HG03196 (cell line): ENCODE data around the gene CACYBP.

Experiments used
- ATAC-seq: cut with Tn5 transposase; IDR thresholded peaks from one replicate; pipeline ENCODE4 v1.9.1; 2021; ENCODE audit not compliant: unreplicated experiment

The CACYBP gene

DNA sequence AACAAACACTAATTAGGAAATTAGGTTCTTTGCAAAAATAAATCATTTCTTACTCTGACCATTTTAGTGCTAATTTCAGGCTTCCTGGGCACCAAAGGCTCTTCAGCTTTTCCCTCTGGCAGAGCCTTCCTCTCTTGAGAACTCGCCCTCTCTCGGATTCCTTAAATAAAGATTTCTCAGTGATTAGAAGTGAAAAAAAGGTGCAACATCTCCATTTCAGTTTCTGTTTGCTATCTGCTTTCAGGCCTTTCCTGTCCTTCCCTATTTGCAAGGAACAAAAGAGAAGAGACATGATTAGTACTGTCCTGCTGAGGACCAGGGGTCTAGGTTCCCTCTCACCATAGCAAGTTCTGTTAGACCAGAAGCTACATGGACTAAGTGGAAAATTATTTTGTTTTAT lies 27.8 kb upstream of the CACYBP start:
- no peak for ATAC-seq

DNA sequence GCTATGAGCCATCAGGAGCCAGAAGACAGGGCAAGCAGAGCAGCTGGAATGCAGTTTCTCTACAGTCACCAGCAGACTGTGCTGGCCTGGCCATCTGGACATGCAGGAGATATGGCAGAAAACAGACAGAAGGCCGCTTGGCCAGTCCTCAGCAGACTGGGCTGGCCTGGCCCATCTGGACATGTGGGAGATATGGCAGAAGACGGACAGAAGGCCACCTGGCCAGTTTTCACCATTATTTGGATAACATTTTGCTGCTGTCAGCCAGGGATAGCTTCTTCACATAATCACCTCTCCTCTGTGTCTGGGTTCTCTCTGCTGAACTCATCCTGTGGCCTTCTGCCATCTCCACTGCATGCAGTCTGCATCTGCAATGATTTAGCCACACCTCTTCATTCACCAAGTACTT lies 25.0 kb upstream of the CACYBP start:
- ATAC-seq, result no peak

DNA sequence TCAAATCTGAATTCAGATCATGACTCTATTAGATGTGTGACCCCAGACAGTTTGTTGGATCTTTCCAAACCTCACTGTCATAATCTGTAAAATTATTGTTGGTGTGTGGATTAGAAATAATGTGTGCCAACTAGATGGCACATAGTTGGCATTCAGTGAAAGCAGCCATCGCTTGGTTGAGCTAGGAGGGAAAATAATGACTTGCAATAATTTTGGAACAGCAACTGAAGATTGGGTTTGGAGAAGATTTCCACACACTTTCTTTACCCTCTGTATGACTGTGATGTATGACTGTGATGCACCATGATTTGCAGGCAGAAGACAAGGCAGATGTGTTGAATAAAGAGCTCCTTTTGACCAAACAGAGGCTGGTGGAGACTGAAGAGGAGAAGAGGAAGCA lies 24.0 kb upstream of the CACYBP start:
- no peak for ATAC-seq

DNA sequence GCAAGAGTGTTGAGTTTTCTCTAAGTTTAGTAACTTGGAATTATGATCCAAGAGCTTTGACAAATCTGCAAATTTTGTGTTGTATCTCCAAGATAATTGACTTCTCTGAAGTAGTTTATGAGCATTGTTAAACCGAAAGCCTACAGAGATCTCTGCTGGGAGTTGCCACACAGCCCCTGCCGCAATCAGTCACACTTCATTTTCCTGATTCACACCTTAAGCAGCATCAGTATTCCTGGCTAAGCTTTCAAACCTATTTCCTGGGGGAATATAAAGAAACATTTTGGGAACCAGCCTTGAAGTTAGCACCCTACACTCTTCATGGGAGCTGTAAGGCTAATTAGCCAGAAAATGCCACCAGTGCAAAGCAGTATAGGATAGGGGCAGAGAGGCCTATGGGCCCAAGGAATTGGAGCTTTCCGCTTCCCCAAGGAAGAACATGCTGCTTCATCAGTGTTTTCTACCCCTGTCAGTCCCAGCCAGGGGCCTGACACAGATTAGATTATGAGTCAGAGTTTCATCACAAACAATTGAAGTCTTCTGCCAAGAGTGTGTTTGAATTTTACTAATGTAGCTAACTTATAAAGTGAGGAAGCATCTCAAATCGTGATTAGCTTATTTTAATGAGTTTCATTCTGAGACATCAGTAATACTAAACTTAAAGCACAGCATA lies 23.2 kb upstream of the CACYBP start:
- ATAC-seq, result no peak

DNA sequence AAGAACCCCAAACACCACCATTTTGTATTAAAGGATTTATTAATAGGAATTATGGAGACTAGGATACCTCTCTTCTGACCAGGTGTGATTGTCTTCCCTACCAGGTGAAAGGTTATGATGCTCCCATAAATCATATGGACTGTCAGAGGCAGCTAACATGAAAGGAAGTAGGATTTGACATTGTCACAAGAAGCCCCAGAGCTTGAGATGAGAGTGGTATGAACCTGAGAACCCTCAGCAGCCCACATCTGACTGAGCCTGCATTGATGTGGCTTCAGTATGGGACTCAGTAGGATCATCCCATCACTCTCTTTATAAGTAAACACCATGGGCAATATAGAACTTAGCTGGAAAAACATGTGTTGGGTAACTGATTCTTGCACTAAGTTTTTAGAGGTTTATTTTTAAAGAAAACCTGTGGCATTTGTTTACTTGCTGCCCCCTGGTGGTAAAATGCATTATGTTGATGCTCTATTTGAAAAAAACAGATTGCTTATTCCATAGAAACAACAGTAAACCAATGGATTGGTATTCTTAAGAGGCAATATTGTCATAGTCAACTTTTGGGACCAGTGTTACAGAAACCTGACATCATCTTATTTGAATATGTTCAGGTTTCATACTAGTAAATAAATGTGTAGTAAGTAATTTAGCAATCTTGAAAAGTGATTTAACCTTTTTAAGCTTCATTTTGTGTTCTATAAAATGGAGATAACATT lies 16.6 kb upstream of the CACYBP start:
- ATAC-seq, result no peak

DNA sequence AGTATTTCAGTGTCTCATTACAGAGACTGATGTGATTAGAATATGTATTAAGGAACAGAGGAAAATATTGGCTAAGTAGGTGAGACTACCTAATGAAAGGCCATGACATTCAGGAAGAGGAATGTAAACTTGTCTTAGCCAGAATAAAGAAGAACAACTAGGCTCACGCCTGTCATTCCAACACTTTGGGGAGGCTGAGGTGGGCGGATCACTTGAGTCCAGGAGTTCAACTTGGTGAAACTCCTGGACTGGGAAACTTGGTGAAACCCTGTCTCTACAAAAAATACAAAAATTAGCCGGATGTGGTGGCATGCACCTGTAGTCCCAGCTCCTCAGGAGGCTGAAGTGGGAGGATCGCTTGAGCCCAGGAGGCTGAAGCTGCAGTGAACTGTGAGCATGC lies 14.8 kb upstream of the CACYBP start:
- no peak for ATAC-seq

DNA sequence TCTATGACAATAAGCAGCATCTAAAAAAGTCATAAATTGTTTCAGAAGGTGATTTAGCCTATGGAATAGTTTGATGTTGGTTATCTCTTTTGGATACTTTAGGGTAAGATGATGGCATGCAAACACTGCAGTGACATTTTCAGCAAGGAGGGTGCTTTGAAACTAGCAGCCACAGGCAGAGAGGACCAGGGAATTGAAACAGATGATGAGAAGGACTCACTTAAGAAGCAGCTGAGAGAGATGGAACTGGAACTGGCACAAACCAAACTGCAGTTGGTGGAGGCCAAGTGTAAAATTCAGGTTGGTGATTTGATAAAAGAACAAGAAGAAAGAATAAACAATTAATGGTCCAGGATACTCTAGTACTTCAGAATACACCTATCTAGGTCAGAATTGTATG lies 11.2 kb upstream of the CACYBP start:
- peak; percentile 17 for ATAC-seq

DNA sequence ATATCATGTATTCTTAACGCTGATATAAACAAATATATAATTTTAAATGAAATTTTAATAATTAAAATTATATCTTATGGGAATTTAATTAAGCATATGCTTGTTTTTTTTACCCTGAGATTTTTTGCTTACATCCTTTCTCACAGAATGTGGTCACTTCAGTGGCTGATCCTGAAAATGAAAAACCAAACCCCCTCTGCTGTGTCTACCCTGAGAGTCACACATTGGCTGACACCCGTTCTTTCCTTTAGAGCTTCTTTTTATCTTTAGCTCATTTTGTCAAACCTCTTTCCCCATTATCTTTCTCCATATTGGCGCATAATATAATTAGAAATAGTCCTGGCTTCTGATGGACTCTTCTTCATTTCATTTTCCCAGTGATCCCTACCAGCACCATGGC lies 10.8 kb upstream of the CACYBP start:
- peak; percentile 58 for ATAC-seq

DNA sequence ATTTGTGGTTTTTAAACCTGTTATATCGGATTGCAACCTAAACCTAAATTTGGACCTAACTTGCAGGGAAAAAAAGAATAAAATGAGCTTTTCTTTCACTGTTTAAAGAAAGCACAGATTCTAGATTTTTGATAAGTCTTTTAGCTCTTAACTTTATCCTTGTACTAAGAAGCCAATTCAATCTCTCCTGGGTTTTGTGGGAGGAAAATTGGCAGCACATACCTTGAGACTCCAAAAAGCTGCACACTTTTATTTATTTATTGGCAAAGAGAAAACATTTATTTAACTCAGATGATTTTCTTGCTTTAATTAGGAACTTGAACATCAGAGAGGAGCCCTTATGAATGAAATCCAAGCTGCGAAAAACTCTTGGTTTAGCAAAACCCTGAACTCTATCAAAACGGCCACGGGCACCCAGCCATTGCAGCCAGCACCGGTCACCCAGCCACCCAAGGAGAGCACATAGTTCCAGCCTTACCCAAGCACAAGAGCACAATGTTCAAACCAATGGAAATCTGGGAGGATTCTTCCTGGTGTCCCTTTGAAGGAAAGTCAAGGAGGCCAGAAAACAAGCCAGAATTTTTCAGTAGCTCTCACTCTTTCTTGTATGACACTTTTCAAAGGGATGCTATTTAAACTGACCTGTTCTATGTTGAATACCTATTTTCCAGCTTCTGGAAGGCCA lies 10.1 kb upstream of the CACYBP start:
- no peak for ATAC-seq

DNA sequence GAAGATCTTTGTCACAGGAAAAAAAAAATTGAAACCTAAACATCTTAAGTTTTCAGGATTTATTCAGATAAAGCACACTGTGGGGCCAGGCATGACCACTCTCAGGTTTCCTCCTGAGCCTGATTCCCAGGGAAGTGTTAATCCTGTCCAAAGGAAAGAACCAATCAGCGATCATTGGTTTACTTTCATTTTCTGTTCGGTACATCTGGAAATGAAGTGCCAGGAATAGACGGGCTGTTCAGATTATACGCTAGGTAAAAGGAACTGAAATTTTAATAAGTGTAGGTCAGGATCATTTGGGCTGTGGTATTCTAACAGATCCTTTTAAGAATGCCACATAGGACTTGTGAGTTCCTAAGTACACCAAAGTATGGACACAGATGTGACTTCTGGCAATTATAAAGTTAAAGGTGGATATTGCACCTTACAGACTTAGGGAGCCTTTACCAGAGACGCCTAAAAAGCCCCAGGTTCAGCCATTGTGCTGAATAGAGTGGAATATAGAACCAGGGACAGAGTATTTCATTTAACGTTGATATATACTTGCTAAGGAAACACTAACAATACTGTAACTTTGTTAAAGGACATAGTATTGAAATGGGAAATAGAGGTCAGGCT lies 9.3 kb upstream of the CACYBP start:
- ATAC-seq, result no peak

DNA sequence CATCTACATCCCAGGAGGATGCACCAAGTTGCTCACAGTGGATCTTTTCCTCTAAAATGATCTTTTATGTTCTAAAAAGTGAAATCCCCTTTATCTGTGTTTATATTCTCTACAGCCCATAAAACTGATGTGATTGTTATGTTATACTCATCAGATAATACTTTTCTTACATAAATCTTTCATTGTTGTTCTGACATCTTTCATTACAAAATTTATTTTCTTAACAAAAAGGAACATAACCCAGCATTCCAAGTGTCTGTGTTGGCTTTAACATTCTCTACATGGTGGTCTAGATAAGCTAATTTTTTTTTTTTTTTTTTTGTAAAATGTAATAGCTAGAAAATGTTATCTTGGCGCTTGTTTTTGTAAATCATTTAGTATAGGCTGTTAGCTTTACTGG lies 8.3 kb upstream of the CACYBP start:
- no peak for ATAC-seq

DNA sequence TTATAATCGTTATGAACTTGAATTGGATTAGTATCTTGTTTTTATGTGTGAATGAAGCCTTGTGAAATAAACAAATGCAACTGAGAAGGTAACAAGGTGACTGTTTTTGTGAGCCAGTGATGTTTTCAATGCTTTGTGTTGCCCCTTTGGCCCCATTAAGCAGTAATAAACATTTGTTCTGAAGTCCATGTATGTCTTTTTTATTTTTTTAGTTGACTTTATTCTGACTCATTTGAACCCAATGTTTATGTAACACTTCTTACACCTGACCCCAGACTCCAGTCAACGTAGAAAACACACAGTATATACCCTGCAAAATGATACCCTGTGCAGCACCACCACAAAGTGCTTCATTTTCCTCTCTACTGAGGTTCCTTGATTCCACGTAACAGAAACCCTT lies 4.6 kb upstream of the CACYBP start:
- ATAC-seq, result no peak

DNA sequence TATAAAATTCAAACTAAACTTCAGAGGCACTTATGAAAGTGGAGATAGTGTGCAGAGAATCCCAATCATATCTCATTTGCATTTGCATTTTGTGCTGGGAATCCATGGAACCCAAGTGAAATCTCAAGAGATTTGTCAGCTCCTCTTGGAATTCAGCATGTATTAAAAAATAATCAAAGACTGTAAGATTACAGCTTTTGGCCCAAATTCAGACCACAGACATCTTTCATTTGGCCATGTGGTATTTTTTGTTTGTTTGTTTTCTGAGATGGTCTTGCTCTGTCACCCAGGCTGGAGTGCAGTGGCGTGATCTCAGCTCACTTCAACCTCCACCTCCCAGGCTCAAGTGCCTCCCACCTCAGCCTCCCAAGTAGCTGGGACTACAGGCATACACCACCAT lies 3.8 kb upstream of the CACYBP start:
- ATAC-seq, result no peak

DNA sequence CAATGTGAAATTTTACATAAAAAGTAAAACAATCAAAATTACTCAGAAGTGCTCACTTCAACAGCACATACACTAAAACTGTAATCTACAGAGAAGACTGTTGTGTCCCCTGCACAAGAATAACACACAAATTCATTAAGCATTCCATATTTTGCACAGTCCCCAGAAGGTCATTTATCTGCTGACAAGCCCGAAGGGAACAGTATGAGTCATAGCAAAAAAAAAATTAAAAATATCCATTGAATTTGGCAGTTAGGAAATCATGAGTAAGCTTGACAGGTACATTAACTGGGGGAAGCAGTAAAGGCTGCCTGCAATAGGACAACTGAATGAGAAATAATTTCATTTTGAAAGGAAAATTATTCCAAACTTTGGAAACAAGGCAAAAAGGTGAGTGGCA lies 3.3 kb upstream of the CACYBP start:
- no peak for ATAC-seq

DNA sequence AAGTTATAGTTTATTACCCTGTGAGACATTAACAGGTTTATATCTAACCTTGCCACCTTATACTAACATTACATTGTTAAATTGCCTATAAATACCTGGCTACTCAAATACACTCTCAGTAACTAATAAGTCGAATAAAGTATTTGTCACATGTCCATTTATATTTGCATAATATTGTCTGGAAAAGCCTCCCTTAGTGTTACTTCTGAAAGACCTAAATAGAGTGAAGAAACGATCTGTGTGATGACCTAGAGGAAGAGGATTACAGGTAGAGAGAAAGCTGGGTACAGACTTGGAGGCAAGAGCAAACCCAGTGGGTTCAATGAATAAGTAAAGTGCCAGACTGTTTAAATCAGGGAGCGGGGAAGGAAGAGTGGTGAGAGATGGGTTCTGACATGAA lies 2.7 kb upstream of the CACYBP start:
- ATAC-seq, result no peak

DNA sequence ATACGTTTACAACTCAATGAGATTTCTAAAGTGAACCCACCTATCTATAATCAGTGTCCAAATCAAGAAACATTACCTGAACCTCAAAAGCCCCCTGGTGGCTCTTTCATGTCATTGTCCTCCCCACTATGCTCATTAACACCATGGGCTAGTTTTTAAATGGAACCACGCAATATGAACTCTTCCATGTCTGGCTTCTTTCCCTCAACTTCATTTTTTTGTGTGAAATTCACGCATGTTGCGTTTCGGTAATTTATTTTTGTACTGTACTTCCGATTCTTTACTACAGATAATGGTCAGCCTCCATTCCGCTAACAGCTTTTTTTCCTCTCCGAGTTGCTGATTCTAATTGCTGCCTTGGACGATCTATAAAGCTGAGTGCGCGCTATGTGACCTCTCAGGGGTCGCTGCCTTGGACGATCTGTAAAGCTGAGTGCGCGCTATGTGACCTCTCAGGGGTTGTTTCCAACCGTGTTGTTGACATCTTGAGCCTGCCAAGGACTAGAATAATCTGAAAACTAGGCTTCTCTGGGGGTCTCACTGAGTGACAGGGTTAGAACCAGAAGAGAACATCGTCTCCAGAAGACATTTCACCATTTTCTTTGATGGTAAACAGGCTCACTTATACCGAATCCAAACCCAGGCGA lies 1.1 kb upstream of the CACYBP start:
- no peak for ATAC-seq

DNA sequence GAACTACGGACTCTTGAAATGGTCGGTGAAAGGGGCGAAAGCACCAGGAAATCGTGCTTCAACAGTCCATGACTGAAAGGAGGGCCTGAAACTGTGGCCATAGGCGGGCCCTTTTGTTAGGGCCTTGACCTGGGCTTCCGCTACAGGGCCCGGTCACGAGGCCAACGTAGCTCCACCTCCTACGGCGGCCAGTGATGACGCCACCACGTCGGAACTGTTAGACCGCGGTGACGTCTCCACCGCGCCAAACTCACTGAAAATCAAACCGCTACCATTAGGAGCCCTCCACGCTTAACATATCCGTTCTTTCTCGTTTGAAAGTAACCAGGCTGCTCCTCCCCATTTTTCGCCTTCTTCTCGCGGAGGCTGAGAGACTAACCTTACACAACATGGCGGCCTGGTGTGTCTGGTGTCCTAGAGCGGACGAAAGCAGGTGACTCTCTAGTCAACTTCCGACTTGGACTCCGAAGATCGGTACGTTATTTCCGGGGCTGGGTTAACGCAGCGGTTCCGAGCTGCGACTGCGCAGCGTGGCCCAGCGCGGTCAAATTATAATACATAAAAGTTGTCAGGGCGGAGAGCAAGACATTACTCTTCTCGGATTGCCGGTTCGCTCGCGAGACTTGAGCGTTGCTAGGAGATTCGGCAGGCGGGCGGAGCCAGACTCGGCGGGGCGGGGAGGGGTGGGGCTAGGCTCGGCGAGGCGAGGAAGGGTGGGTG lies 371 bp upstream of the CACYBP start:
- peak; percentile 75 for ATAC-seq

DNA sequence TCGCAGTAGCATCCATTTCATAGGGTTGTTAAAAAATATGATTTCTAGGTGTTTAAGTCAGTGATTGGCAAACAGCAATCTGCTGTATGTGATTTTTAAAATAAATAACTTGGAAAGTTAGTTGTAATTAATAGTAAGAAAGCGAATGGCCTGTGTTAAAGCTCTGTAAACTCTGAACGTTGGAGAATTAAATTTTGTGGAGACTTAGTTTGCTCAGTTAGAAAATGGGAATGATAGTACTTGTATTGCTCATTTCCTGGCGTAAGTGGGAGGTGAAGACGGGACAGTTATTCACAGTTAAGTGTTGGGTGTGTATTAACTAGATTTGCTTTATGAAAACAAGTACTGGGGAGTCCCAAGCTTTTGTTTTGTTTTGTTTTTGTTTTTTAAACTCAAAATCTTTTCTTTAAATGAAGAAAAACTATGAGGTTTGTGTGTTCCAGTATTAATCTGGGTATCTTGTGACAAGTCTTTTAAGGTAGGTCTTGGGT lies 995 bp downstream of the CACYBP start:
- no peak for ATAC-seq

DNA sequence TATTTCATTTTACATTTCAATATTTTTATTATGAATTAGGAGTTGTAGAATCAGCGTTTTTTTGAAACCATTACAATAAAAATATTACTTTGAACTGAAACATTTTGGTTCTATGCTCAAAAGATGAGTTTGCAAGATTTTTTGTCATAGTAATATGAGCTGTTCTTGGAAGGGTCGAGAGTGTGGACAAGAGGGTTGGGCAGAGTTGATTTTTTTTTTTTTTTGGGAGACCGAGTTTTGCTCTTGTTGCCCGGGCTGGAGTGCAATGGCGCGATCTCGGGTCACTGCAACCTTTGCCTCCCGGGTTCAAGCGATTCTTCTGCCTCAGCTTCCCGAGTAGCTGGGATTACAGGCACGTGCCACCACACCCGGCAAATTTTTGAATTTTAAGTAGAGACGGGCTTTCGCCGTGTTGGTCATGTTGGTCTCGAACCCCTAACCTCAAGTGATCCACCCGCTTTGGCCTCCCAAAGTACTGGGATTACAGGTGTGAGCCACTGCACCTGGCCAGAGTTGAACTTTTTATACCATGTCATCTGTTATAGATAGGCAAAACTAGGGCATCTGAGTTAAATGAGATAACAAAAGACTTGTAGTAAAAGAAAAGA lies 3.3 kb downstream of the CACYBP start:
- ATAC-seq, result no peak

DNA sequence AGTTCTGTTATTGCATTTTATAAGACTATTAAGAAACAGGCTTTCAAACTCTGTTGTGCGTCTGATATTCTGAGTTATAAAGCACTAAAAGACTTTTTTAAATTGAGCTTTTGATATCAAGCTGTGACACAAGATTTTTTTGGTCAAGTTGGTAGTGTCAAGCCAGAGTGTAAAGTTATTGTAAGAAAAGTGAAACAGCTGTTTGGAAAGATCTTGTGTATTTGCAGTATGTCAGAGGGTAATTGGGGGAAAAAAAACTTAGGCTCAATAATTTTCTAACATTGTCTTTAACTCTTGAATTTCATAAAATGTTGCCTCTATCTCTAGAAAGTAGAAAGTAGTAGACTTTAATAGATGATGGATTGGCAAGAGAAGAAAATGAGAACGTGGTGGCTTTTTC lies 3.8 kb downstream of the CACYBP start:
- no peak for ATAC-seq
